Measurements from ENCODE around the gene ALPI. TPM values are rescaled to one million over a fixed set of nuclear protein-coding genes. Genes with fewer than 3 reads are reported as not detected.
"Not testable (repeated sequence)": the region's sequence is repeated elsewhere in the genome, so short reads cannot be mapped to it uniquely, and the experiment has no call there.

The ALPI gene
- total and polyA plus RNA-seq, 9 of the 15 experiments (the other 6 are each of a cell fraction or from before 2014, with no cell fraction given): not detected

DNA sequence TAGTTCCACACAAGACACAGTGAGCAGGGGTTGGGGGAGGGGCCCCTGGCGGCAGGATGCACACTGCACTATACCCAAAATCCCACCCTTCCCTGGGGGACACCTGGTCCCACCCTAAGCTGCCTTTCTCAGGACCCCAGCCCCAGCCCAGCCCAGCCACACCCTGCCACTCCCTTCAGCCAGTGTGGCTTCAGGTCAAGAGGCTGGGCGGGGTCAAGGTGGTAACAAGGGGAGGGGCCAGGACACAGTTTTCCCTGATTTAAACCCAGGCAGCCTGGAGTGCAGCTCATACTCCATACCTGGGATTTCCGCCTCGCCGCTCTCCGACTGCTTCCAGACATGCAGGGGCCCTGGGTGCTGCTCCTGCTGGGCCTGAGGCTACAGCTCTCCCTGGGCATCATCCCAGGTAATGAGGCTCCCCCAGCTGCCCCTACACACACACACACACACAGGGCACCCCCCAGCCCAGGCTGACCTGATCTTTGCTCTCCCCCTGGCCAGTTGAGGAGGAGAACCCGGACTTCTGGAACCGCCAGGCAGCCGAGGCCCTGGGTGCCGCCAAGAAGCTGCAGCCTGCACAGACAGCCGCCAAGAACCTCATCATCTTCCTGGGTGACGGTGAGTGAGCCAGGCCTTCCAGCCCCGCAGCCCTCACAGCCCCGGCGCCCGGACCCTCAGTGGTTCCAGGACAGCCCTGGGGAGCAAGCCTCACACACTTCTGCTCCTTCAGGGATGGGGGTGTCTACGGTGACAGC is 49.2 kb upstream of the ALPI start, which contains the start of gene ALPG (continued):
- TF ChIP-seq, protein P1, sequence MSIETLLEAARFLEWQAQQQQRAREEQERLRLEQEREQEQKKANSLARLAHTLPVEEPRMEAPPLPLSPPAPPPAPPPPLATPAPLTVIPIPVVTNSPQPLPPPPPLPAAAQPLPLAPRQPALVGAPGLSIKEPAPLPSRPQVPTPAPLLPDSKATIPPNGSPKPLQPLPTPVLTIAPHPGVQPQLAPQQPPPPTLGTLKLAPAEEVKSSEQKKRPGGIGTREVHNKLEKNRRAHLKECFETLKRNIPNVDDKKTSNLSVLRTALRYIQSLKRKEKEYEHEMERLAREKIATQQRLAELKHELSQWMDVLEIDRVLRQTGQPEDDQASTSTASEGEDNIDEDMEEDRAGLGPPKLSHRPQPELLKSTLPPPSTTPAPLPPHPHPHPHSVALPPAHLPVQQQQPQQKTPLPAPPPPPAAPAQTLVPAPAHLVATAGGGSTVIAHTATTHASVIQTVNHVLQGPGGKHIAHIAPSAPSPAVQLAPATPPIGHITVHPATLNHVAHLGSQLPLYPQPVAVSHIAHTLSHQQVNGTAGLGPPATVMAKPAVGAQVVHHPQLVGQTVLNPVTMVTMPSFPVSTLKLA (conservative IDR thresholded peaks at IDR 0.05): no peak
- TF ChIP-seq RBBP5 (IDR thresholded peaks at IDR 0.05; ENCODE audit: borderline replicate concordance, insufficient read depth, low read length, poor library complexity, severe bottlenecking) (no peak), RBFOX2 (IDR thresholded peaks at IDR 0.05; ENCODE audit: low read depth, low read length) (no peak), ZNF384 (IDR thresholded peaks at IDR 0.05; ENCODE audit: low read depth, low read length) (no peak), ERF (CRISPR knock-in tag; IDR thresholded peaks at IDR 0.05) (no peak), ZNF133 (CRISPR knock-in tag; IDR thresholded peaks at IDR 0.05) (no peak)
- TF ChIP-seq, protein P2, sequence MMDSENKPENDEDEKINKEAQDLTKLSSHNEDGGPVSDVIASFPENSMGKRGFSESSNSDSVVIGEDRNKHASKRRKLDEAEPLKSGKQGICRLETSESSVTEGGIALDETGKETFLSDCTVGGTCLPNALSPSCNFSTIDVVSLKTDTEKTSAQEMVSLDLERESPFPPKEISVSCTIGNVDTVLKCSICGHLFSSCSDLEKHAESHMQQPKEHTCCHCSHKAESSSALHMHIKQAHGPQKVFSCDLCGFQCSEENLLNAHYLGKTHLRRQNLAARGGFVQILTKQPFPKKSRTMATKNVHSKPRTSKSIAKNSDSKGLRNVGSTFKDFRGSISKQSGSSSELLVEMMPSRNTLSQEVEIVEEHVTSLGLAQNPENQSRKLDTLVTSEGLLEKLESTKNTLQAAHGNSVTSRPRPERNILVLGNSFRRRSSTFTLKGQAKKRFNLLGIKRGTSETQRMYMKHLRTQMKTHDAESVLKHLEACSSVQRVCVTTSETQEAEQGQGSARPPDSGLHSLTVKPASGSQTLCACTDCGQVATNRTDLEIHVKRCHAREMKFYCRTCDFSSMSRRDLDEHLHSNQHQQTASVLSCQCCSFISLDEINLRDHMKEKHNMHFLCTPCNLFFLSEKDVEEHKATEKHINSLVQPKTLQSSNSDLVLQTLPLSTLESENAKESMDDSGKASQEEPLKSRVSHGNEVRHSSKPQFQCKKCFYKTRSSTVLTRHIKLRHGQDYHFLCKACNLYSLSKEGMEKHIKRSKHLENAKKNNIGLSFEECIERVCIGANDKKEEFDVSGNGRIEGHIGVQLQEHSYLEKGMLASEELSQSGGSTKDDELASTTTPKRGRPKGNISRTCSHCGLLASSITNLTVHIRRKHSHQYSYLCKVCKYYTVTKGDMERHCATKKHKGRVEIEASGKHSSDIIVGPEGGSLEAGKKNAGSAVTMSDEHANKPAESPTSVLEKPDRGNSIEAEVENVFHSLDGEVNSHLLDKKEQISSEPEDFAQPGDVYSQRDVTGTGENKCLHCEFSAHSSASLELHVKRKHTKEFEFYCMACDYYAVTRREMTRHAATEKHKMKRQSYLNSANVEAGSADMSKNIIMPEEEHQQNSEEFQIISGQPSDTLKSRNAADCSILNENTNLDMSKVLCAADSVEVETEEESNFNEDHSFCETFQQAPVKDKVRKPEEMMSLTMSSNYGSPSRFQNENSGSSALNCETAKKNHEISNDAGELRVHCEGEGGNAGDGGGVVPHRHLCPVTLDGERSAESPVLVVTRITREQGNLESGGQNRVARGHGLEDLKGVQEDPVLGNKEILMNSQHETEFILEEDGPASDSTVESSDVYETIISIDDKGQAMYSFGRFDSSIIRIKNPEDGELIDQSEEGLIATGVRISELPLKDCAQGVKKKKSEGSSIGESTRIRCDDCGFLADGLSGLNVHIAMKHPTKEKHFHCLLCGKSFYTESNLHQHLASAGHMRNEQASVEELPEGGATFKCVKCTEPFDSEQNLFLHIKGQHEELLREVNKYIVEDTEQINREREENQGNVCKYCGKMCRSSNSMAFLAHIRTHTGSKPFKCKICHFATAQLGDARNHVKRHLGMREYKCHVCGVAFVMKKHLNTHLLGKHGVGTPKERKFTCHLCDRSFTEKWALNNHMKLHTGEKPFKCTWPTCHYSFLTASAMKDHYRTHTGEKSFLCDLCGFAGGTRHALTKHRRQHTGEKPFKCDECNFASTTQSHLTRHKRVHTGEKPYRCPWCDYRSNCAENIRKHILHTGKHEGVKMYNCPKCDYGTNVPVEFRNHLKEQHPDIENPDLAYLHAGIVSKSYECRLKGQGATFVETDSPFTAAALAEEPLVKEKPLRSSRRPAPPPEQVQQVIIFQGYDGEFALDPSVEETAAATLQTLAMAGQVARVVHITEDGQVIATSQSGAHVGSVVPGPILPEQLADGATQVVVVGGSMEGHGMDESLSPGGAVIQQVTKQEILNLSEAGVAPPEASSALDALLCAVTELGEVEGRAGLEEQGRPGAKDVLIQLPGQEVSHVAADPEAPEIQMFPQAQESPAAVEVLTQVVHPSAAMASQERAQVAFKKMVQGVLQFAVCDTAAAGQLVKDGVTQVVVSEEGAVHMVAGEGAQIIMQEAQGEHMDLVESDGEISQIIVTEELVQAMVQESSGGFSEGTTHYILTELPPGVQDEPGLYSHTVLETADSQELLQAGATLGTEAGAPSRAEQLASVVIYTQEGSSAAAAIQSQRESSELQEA (IDR thresholded peaks at IDR 0.05; ENCODE audit: low read depth): no peak

DNA sequence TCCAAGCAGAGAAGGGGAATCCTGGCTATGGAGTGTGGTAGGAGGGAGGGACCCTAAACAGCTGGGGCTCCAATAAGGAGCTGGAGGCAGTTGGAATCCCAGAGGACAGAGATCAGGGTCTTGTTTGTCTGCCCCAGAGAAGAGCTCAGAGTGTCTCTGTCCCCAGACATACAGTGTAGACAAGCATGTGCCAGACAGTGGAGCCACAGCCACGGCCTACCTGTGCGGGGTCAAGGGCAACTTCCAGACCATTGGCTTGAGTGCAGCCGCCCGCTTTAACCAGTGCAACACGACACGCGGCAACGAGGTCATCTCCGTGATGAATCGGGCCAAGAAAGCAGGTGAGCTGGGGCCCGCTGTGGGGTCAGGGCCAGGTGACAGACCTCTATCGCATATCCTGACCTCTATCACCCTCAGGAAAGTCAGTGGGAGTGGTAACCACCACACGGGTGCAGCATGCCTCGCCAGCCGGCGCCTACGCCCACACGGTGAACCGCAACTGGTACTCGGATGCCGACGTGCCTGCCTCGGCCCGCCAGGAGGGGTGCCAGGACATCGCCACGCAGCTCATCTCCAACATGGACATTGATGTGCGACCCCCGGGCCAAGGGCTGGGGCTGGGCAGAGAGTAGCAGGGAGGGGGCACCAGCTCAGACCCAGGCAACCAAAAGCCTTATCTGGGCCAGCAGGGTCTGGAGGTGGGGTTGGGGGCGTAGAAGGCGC is 48.4 kb upstream of the ALPI start:
- H3K9ac ChIP-seq (ENCODE audit: insufficient read depth in 1 of 2, low read depth in 2 of 2, low read length in 2 of 2); ATAC-seq; H3K36me3 ChIP-seq (ENCODE audit: control insufficient read depth, insufficient read depth, low read length); intact Hi-C loops (cut with micrococcal nuclease); FAIRE-seq; H3K27ac ChIP-seq (ENCODE audit: extremely low read depth, low read depth, low read length); H2AFZ ChIP-seq (ENCODE audit: low read depth, low read length); CTCF ChIA-PET (ENCODE audit: low intra/inter-chr PET ratio); in situ Hi-C loops (cut with MboI); H3K4me1 ChIP-seq (replicated peaks in 1 of 2; ENCODE audit: control insufficient read depth in 2 of 2, insufficient read depth in 2 of 2, low read length in 2 of 2); DNase-seq (ENCODE audit: extremely low read depth in 1 of 4, low spot score in 3 of 4); BruUV-seq (replicated peaks); H3K4me3 ChIP-seq; H3K9me1 ChIP-seq (ENCODE audit: control insufficient read depth, insufficient read depth, low read length); H4K20me1 ChIP-seq (replicated peaks; ENCODE audit: control insufficient read depth, insufficient read depth, low read length); H3K9me3 ChIP-seq (replicated peaks; ENCODE audit: control insufficient read depth, insufficient read depth, low read depth, low read length); H3K4me2 ChIP-seq (ENCODE audit: insufficient read depth, low read length); H3K79me2 ChIP-seq (ENCODE audit: control insufficient read depth, insufficient read depth, low read length): not testable (repeated sequence)
- peaks cover 0 to 11% of the 10 kb centered on the region in 2 experiments; a peak in 2 of 5 replicates for H3K27me3 ChIP-seq (ENCODE audit: control insufficient read depth in 2 of 2, insufficient read depth in 2 of 2, low read length in 2 of 2)
- POLR2A ChIA-PET: interaction anchor here (0.6 kb wide), 1 partner anchor 17 kb away, joined by 3 read pairs; no protein-coding TSS in a partner anchor
- 15% methylated on average over 6 of the region's 30 CpGs for WGBS (ENCODE audit: insufficient coverage, low coverage, missing lambda C conversion rate)

Data from K562 (cell line).